Limb (tissue), 2 donors: ENCODE data around the gene NDUFB10.
A peak's percentile ranks its signal among the peaks of the same experiment; 100 is the strongest.
"Not testable (repeated sequence)": the region's sequence is repeated elsewhere in the genome, so short reads cannot be mapped to it uniquely, and the experiment has no call there.

ENCODE experiments used
- DNase-seq, 2 donors: peaks; one replicate each; pipeline ENCODE4 v3.0.0-alpha.2; 2016; ENCODE audit errors: extremely low spot score in 2 of 2

The NDUFB10 gene

GRCh38 chr16:1946495-1947368 lies 12.6 kb upstream of the NDUFB10 start:
- no peak for DNase-seq

- DNase-seq = no peak
These were observed 12.0 kb upstream of the NDUFB10 start for GRCh38 chr16:1947369-1947670.

GRCh38 chr16:1949507-1949906 lies 9.8 kb upstream of the NDUFB10 start:
- DNase-seq = no peak

GRCh38 chr16:1950047-1950446 lies 9.3 kb upstream of the NDUFB10 start:
- DNase-seq = no peak

- DNase-seq = no peak
These were observed 8.8 kb upstream of the NDUFB10 start for GRCh38 chr16:1950559-1950958.

- DNase-seq = no peak
These were observed 5.6 kb upstream of the NDUFB10 start for GRCh38 chr16:1953734-1954133.

- DNase-seq = not testable (repeated sequence)
These were observed 1.8 kb upstream of the NDUFB10 start for GRCh38 chr16:1957434-1958142.

- not testable (repeated sequence) for DNase-seq
These were observed 1.2 kb upstream of the NDUFB10 start for GRCh38 chr16:1958143-1958491.

- no peak for DNase-seq
These were observed 546 bp upstream of the NDUFB10 start for GRCh38 chr16:1958715-1959268.

GRCh38 chr16:1960665-1961630 lies 1.6 kb downstream of the NDUFB10 start:
- no peak for DNase-seq

GRCh38 chr16:1961651-1962067 lies 2.3 kb downstream of the NDUFB10 start:
- DNase-seq = no peak

- DNase-seq = not testable (repeated sequence)
These were observed 3.1 kb downstream of the NDUFB10 start for GRCh38 chr16:1962161-1963153.

GRCh38 chr16:1963806-1964505 lies 4.6 kb downstream of the NDUFB10 start:
- no peak for DNase-seq

GRCh38 chr16:1964506-1965395 lies 5.4 kb downstream of the NDUFB10 start, which contains the start of gene RPS2:
Gene RPS2, minus strand, starts transcription at chr16:1964826. Its CDS starts 201 bp downstream, at chr16:1964625.
- DNase-seq = peak; percentile 99

- no peak for DNase-seq
These were observed 6.2 kb downstream of the NDUFB10 start for GRCh38 chr16:1965396-1966001.

GRCh38 chr16:1966460-1966859 lies 7.1 kb downstream of the NDUFB10 start, which contains the start of gene RNF151:
Gene RNF151, plus strand, starts transcription at chr16:1966856. Its CDS starts 26 bp downstream, at chr16:1966882.
- no peak for DNase-seq

GRCh38 chr16:1968146-1968953 lies 9.0 kb downstream of the NDUFB10 start:
- DNase-seq = no peak
